Measurements from ENCODE around the gene PNMA8C.
"Not testable (repeated sequence)": the region's sequence is repeated elsewhere in the genome, so short reads cannot be mapped to it uniquely, and the experiment has no call there.

PNMA8C gene

GRCh38 chr19:46411088-46411924, 17.4 kb downstream of the PNMA8C start:
- no peak for DNase-seq

- DNase-seq, result no peak
Measured at GRCh38 chr19:46410205-46411087, 18.3 kb downstream of the PNMA8C start.

GRCh38 chr19:46409191-46409590, 19.5 kb downstream of the PNMA8C start:
- DNase-seq, result no peak

DNA sequence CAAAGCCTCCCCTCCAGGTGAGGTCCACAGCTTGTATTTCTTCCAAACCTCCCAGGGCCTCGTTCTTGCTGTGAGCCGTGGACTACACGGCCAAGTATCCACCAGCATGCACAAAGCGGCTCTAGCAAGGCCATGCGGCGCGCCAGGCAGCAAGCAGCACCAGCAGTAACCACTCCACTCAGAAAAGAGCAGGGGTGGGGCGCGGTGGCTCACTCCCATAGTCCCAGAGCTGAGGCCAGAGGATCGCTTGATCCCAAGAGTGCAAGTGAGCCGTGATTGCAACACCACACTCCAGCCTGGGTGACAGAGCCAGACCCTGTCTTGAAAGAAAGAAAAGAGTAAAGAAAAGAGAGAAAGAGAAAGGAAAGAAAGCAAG, 20.1 kb downstream of the PNMA8C start:
- DNase-seq, result peak; percentile 39

- DNase-seq, result no peak
Measured at GRCh38 chr19:46407856-46408663, 20.7 kb downstream of the PNMA8C start.

DNA sequence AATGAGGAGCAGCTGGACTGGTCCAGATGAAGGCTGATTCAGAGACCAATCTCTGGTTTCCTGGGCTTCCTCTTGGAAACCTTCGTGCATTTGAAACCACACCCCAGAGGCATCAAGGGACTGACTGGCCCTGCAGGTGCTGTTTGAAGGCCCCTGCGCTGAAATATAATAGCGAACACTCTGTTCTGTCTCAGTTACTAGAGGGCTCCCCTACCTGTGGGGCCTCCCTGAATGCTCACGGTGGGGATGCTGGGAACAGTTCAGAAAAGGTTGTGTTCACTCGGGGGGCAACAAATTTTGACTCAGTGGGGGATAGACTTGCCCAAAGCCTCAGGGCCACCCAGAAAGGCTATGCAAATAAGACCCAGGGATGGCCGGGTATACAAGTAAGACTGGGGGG, 21.8 kb downstream of the PNMA8C start:
- no peak for DNase-seq

GRCh38 chr19:46404753-46405468, 23.8 kb downstream of the PNMA8C start:
- no peak for DNase-seq

- DNase-seq, result peak; percentile 36
Measured at GRCh38 chr19:46404055-46404752, 24.5 kb downstream of the PNMA8C start.

DNA sequence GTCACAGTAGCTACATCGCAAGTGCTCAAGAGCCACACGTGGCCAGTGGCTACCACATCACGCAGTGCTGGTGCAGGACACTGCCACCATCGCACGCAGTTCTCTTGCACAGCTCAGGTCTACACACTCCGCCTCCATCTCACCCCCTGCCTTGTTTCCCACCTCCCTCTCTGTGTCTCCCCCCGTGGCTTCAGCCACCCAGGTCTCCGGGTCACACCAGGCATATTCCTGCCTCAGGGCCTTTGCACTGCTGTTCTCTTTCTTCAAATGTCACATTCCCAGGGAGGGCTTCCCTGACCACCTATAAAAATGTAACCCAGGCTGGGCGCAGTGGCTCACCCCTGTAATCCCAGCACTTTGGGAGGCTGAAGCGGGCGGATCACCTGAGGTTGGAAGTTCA, 26.0 kb downstream of the PNMA8C start:
- DNase-seq, result no peak

GRCh38 chr19:46397801-46398479, 30.8 kb downstream of the PNMA8C start:
- not testable (repeated sequence) for DNase-seq

GRCh38 chr19:46394402-46394797, 34.3 kb downstream of the PNMA8C start:
- DNase-seq, result no peak

- DNase-seq, result no peak
Measured at GRCh38 chr19:46393456-46394401, 35.0 kb downstream of the PNMA8C start.

DNA sequence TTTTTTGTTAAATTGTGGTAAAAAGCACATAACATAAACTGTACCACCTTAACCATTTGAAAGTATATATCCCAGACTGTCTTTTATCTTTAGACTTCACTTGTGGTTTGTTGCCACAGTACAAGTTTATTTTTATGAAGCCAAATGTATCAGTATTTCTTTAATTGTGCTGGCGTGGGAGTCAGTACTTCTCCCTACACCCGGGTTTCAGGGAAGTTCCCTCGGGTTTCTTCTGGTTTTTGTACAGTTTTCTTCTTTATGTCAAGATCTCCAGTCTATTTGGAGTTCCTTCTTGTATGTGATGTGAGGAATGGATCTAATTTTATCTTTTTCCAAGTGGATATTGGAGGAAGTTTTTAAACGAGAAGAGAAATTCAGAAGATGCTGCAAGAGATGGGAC, 35.9 kb downstream of the PNMA8C start:
- no peak for DNase-seq

DNA sequence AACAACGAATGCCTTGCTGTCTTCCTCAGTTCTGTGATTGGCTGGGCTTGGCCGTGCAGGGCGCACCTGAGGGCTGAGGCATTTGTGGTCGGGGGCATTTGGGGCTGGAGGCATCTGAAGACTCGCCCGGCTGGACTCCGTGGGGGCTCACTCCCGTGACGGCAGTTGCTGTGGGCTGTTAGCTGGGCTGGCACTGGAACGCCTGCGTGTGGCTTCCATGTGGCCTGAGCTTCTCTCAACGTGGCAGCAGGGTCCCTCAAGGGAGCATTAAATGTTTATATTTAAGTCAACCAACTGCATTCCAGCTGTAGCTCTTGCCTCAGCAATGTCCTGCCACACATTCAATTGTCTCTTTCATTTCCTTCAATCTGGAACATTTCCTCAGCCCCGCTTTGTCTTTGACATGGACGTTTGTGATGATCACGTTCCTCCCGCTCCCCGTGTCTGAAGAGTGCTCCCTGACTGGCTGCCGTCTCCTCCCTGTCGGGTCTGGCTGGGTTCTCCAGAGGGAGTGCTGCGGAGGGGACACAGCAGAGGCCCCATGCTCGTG, 36.4 kb downstream of the PNMA8C start:
- peak; percentile 35 for DNase-seq

- no peak for DNase-seq
Measured at GRCh38 chr19:46391296-46392251, 37.2 kb downstream of the PNMA8C start.

GRCh38 chr19:46390866-46391265, 37.9 kb downstream of the PNMA8C start:
- no peak for DNase-seq

GRCh38 chr19:46390121-46390858, 38.4 kb downstream of the PNMA8C start:
- DNase-seq, result no peak
